Sigmoid colon (tissue), 7 donors: Measurements from ENCODE around the gene LDAF1. TPM values are rescaled to one million over a fixed set of nuclear protein-coding genes. Genes with fewer than 3 reads are reported as not detected.

ENCODE experiments used
- DNase-seq: peaks from one replicate; pipeline ENCODE4 v3.0.0-alpha.2; 2019
- H3K27ac ChIP-seq, 4 donors: fragments of 200-600 bp; sonication (generic); one replicate each; pipeline ENCODE4 v1.5.1; 2016 to 2019; ENCODE audit warnings: mild to moderate bottlenecking in 1 of 4
- H3K27me3 ChIP-seq, 3 donors: fragments of 200-600 bp; sonication (generic); one replicate each; pipeline ENCODE4 v1.5.1; 2019; ENCODE audit warnings: mild to moderate bottlenecking in 1 of 3
- H3K36me3 ChIP-seq, 4 donors: fragments of 200-600 bp; sonication (generic); one replicate each; pipeline ENCODE4 v1.5.1; 2016 to 2019
- H3K4me1 ChIP-seq, 4 donors: fragments of 200-600 bp; sonication (generic); one replicate each; pipeline ENCODE4 v1.5.1; 2017 to 2019
- H3K4me3 ChIP-seq, 4 donors: fragments of 200-600 bp; sonication (generic); one replicate each; pipeline ENCODE4 v1.5.1; 2017 to 2019; ENCODE audit warnings: mild to moderate bottlenecking in 2 of 4, moderate library complexity in 1 of 4
- H3K9me3 ChIP-seq, 4 donors: fragments of 200-600 bp in 3 of 4; sonication (generic) in 3 of 4; one replicate each; pipeline versions ENCODE4 v1.5.1 to v1.6.1; 2013 to 2019
- EP300 ChIP-seq, 4 donors: sonication (generic); formaldehyde crosslinking; IDR thresholded peaks; one replicate each; pipeline ENCODE4 v1.6.1; 2017; ENCODE audit warnings: antibody characterized with exemption in 4 of 4
- POLR2A ChIP-seq, 2 donors: fragments of 450-650 bp; IDR thresholded peaks; one replicate each; pipeline ENCODE4 v1.6.1; 2016; ENCODE audit warnings: antibody characterized with exemption in 2 of 2, mild to moderate bottlenecking in 2 of 2, moderate library complexity in 2 of 2
- POLR2AphosphoS5 ChIP-seq, 4 donors: sonication (generic); formaldehyde crosslinking; IDR thresholded peaks; one replicate each; pipeline ENCODE4 v1.6.1; 2017; ENCODE audit warnings: antibody characterized with exemption in 4 of 4
- WGBS, 2 donors: extraction: QIAGEN DNeasy Blood & Tissue Kit; methylation state at CpG; one replicate each; pipeline ENCODE4 v1.1.7; 2013; 5-methylcytosine and 5-hydroxymethylcytosine counted together
- intact Hi-C: fragments of 100-400 bp; cut with DNase I; formaldehyde crosslinking; loops from one replicate; pipeline ENCODE4 v1.15.1; 2023
- polyA plus RNA-seq, 3 donors: library from polyadenylated mRNA; stranded (reverse); fragments of 200-250 nt; gene quantifications; one replicate each; pipeline ENCODE4 v1.2.3, GENCODE V29; 2013
- total RNA-seq, 4 donors: library from RNA; depleted of rRNA; stranded (reverse); fragments of >200 nt; gene quantifications; one replicate each; pipeline ENCODE4 v1.1.0, GENCODE V29; 2016
- TF ChIP-seq, protein P1 (sequence below), 4 experiments: fragments of 450-650 bp in 3 of 4; fragments of 200-600 bp in 1 of 4; IDR thresholded peaks; one replicate each; pipeline ENCODE4 v1.5.1; 2016 to 2019; ENCODE audit warnings: antibody characterized with exemption in 4 of 4, mild to moderate bottlenecking in 3 of 4, moderate library complexity in 2 of 4
- donor health status: healthy with polysubstance abuse.
- donor health status: Bipolar disorder and iron deficiency.
- donor health status: healthy.

The LDAF1 gene
- total and polyA plus RNA-seq, 7 donors = 28.0 to 158 (median 111) TPM

DNA sequence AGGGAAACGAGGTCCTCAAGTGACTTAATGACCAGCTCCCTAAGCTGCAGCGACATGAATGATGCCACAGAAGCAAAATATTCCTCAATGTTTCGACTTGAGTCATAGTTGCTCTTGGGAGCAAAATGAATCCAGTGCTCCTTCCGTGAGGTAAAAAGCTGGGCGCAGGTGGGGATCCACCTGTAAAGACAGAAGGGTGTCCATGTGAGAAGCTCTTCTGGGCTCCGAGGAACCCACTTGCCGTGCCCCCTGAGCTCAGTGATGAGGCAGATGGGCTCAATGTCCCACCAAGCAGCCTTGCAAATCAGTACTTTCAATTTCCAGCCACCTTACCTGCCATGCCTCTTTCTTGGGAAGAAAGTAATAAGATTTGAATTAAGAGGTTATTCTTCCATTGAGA lies 33.3 kb upstream of the LDAF1 start:
- Histone ChIP-seq H3K27ac (no peak overlapping the region), H3K4me3 (no peak overlapping the region), H3K9me3 (no peaks in the 10 kb centered on the region), H3K36me3 (no peaks in the 10 kb centered on the region), H3K4me1 (no peaks in the 10 kb centered on the region), H3K27me3 (no peaks in the 10 kb centered on the region)
- DNase-seq = no peak
- TF ChIP-seq EP300 (IDR thresholded peaks at IDR 0.05) = no peak
- TF ChIP-seq POLR2A (IDR thresholded peaks at IDR 0.05) = no peak
- no peak for TF ChIP-seq POLR2AphosphoS5 (IDR thresholded peaks at IDR 0.05)
- TF ChIP-seq, protein P1, sequence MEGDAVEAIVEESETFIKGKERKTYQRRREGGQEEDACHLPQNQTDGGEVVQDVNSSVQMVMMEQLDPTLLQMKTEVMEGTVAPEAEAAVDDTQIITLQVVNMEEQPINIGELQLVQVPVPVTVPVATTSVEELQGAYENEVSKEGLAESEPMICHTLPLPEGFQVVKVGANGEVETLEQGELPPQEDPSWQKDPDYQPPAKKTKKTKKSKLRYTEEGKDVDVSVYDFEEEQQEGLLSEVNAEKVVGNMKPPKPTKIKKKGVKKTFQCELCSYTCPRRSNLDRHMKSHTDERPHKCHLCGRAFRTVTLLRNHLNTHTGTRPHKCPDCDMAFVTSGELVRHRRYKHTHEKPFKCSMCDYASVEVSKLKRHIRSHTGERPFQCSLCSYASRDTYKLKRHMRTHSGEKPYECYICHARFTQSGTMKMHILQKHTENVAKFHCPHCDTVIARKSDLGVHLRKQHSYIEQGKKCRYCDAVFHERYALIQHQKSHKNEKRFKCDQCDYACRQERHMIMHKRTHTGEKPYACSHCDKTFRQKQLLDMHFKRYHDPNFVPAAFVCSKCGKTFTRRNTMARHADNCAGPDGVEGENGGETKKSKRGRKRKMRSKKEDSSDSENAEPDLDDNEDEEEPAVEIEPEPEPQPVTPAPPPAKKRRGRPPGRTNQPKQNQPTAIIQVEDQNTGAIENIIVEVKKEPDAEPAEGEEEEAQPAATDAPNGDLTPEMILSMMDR (IDR thresholded peaks at IDR 0.05) = no peak
- 90 to 94% methylated on average over 7 of the region's 7 CpGs for WGBS, 2 donors
- intact Hi-C loops = no loop called here

DNA sequence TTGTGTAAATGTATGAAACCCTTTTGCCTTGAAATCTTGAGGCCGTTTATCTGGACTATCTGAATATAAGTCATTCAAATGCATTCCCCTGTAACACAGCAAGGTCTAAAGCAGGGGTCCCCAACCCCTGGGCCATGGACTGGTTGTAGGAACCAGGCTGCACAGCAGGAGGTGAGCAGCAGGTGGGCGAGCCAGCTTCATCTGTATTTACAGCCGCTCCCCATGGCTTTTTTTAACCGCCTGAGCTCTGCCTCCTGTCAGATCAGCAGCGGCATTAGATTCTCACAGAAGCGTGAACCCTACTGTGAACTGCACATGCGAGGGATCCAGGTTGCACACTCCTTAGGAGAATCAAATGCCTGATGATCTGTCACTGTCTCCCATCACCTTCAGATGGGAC lies 32.0 kb upstream of the LDAF1 start:
- TF ChIP-seq, protein P1 (IDR thresholded peaks at IDR 0.05) = no peak
- TF ChIP-seq POLR2AphosphoS5 (IDR thresholded peaks at IDR 0.05) (no peak), EP300 (IDR thresholded peaks at IDR 0.05) (no peak), POLR2A (IDR thresholded peaks at IDR 0.05) (no peak)
- H3K4me3 ChIP-seq = no peak overlapping the region
- H3K4me1 ChIP-seq = no peaks in the 10 kb centered on the region
- H3K9me3 ChIP-seq = no peaks in the 10 kb centered on the region
- no peak overlapping the region for H3K27ac ChIP-seq
- intact Hi-C loops = no loop called here
- no peaks in the 10 kb centered on the region for H3K27me3 ChIP-seq
- 74 to 79% methylated on average over 7 of the region's 7 CpGs for WGBS, 2 donors
- H3K36me3 ChIP-seq = no peaks in the 10 kb centered on the region
- no peak for DNase-seq

DNA sequence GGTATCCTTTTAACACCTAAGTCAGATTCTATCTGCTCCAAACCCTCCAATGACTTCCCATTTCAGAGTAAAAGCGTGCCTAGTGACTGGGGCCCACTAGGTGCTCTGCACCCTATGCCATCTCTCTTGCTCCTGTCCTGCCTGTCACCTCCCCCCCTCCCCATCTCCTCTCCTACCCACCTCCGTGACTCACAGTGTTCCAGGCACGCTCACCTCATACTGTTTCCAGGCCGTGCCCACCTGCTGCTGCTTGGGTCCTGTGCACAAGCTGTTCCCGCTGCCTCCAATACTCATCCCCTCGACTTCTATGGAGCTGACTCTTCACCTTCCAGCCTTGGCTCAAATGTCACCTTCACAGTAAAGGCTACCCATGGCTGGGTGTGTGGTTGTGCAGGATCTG lies 29.5 kb upstream of the LDAF1 start:
- TF ChIP-seq POLR2AphosphoS5 (IDR thresholded peaks at IDR 0.05) = no peak
- TF ChIP-seq POLR2A (IDR thresholded peaks at IDR 0.05) = no peak
- TF ChIP-seq, protein P1 (IDR thresholded peaks at IDR 0.05) = no peak
- TF ChIP-seq EP300 (IDR thresholded peaks at IDR 0.05) = no peak

DNA sequence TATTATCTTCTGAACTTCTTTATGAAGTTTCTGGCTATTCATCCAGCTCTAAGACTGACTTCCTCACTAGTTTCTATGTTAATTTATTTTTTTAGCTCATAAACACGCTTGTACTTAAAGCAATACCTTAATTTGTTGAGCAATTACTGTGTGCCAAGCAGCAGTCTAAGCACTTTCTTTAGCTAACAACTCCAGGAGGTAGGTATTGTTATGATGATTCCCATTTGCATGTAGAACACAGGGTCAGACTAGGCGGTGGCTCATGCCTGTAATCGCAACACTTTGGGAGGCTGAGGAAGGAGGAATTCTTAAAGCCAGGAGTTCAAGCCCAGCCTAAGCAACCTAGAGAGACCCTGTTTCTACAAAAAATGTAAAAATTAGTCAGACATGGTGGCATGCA lies 27.7 kb upstream of the LDAF1 start:
- Histone ChIP-seq H3K4me3 (no peak overlapping the region), H3K36me3 (no peaks in the 10 kb centered on the region), H3K27ac (no peak overlapping the region), H3K27me3 (no peaks in the 10 kb centered on the region), H3K4me1 (no peaks in the 10 kb centered on the region), H3K9me3 (no peaks in the 10 kb centered on the region)
- no peak for DNase-seq
- WGBS, 2 donors = 89 to 90% methylated on average over 3 of the region's 3 CpGs
- TF ChIP-seq POLR2A (IDR thresholded peaks at IDR 0.05) = no peak
- TF ChIP-seq, protein P1 (IDR thresholded peaks at IDR 0.05) = no peak
- TF ChIP-seq EP300 (IDR thresholded peaks at IDR 0.05) = no peak
- no peak for TF ChIP-seq POLR2AphosphoS5 (IDR thresholded peaks at IDR 0.05)
- intact Hi-C loops = no loop called here

More for the DNA sequence above, 29.5 kb upstream of the LDAF1 start:
- 90 to 95% methylated on average over 6 of the region's 6 CpGs for WGBS, 2 donors
- Histone ChIP-seq H3K36me3 (no peaks in the 10 kb centered on the region), H3K27ac (no peak overlapping the region), H3K4me1 (no peaks in the 10 kb centered on the region), H3K4me3 (no peak overlapping the region), H3K9me3 (no peaks in the 10 kb centered on the region), H3K27me3 (no peaks in the 10 kb centered on the region)
- no peak for DNase-seq
- intact Hi-C loops = no loop called here

DNA sequence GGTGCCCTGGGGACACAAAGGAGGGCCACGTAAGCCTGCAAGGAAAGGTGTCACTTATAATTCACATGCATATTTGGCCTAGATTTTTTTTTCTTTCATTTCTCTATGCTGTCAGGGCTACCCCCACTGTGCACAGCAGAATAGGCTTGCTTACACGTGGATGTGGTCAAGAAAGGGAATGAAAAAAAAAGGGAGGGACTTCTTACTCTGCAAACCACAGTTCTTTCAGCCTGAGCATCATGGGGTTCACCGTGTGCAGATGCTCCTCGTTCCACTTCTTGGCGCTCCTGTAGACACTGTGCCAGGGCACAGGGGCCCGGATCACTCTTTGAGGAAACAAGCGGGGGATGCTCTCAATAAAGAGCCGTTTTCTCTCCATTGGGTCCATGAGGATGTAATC lies 24.4 kb upstream of the LDAF1 start:
- H3K4me3 ChIP-seq = no peak overlapping the region
- DNase-seq = no peak
- H3K27me3 ChIP-seq = no peaks in the 10 kb centered on the region
- no peaks in the 10 kb centered on the region for H3K4me1 ChIP-seq
- H3K9me3 ChIP-seq = no peaks in the 10 kb centered on the region
- no peak overlapping the region for H3K27ac ChIP-seq
- WGBS, 2 donors = 84 to 88% methylated on average over 8 of the region's 8 CpGs
- H3K36me3 ChIP-seq = no peaks in the 10 kb centered on the region
- TF ChIP-seq POLR2A (IDR thresholded peaks at IDR 0.05) = no peak
- TF ChIP-seq POLR2AphosphoS5 (IDR thresholded peaks at IDR 0.05) = no peak
- TF ChIP-seq EP300 (IDR thresholded peaks at IDR 0.05) = no peak
- TF ChIP-seq, protein P1 (IDR thresholded peaks at IDR 0.05) = no peak
- intact Hi-C loops = no loop called here
